ENCODE measurements around the gene NRN1L.

DNA sequence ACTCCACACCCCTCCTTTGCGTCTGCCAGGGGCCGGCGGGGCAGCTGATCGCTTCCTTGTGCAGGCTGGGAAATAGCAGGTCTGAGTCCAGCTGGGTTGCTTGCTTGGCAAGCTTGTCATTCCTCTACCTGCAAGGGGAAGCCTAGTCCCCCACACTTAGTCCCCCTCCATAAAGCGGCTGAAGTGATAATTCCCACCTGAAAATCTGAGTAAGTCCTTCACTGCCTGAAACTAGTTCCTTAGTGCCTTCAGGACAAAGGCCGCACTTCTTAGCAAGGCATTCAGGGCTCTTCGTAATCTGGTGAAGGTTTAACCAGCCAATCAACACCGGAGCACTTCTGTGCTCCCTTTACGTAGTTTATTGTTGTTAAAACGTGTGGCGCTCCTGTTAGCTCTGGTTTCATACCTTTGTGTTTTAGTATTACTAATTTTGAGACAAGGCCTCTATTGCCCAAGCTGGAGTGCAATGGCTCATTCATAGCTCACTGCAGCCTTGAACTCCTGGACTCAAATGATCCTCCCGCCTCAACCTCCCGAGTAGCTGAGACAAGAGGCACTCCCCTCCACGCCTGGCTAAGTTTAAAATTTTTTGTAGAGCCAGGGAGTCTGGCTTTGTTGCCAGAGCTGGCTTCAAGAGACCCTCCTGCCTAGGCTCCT lies 9.2 kb downstream of the NRN1L start:
- TF ChIP-seq, protein P1, sequence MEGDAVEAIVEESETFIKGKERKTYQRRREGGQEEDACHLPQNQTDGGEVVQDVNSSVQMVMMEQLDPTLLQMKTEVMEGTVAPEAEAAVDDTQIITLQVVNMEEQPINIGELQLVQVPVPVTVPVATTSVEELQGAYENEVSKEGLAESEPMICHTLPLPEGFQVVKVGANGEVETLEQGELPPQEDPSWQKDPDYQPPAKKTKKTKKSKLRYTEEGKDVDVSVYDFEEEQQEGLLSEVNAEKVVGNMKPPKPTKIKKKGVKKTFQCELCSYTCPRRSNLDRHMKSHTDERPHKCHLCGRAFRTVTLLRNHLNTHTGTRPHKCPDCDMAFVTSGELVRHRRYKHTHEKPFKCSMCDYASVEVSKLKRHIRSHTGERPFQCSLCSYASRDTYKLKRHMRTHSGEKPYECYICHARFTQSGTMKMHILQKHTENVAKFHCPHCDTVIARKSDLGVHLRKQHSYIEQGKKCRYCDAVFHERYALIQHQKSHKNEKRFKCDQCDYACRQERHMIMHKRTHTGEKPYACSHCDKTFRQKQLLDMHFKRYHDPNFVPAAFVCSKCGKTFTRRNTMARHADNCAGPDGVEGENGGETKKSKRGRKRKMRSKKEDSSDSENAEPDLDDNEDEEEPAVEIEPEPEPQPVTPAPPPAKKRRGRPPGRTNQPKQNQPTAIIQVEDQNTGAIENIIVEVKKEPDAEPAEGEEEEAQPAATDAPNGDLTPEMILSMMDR (IDR thresholded peaks at IDR 0.05): no peak
- no peak for TF ChIP-seq POLR2A (IDR thresholded peaks at IDR 0.05)

All from adrenal gland (tissue), 5 donors.